Endothelial cell of umbilical vein (primary cell): ENCODE data around the gene PTBP2. TPM values are rescaled to one million over a fixed set of nuclear protein-coding genes. Genes with fewer than 3 reads are reported as not detected.

ENCODE experiments used
- BruUV-seq: library from RNA; stranded (reverse); fragments of 400-500 nt; replicated peaks from 2 replicates; lab custom pipeline; 2021; lab: Mats Ljungman, UMichigan
- CTCF ChIA-PET: fragments of 300-600, 350-600 bp; sonication (Branson Sonifier 250); formaldehyde crosslinking; loops from one replicate; lab custom pipeline; 2021; ENCODE audit warnings: antibody characterized with exemption, inconsistent platforms; lab: Charles Lee
- POLR2A ChIA-PET: fragments of 300-600, 350-600 bp; sonication (Branson Sonifier 250); formaldehyde crosslinking; loops from one replicate; lab custom pipeline; 2021; ENCODE audit warnings: antibody characterized with exemption, inconsistent platforms; lab: Charles Lee
- DNase-seq: peaks from one replicate; pipeline ENCODE4 v3.0.0-alpha.2; 2011; ENCODE audit warnings: low read depth, low spot score
- FAIRE-seq: peaks from 2 replicates; lab custom pipeline; 2011; peaks lifted over from hg19 to GRCh38; lab: Jason Lieb, UNC
- H2AFZ ChIP-seq: 2 replicates; pipeline ENCODE4 v1.6.0; 2012; ENCODE audit warnings: low read depth, low read length, control low read depth, inconsistent platforms
- H3K27ac ChIP-seq: 2 replicates; pipeline ENCODE4 v1.5.1; 2011; ENCODE audit warnings: low read depth, mild to moderate bottlenecking, control low read depth, low read length, moderate library complexity; ENCODE audit not compliant: insufficient read depth
- H3K27me3 ChIP-seq, 2 experiments: 2 replicates each; pipeline versions ENCODE4 v1.6.0 to v1.6.1; 2011; ENCODE audit warnings: low read length in 2 of 2, mixed read lengths in 1 of 2; ENCODE audit not compliant: control insufficient read depth in 2 of 2, insufficient read depth in 2 of 2
- H3K36me3 ChIP-seq, 2 experiments: 2 replicates in 1 of 2; 3 replicates in 1 of 2; pipeline ENCODE4 v1.5.1; 2011; ENCODE audit warnings: low read length in 2 of 2, mild to moderate bottlenecking in 1 of 2, moderate library complexity in 1 of 2; ENCODE audit not compliant: control insufficient read depth in 2 of 2, insufficient read depth in 2 of 2; ENCODE audit errors: extremely low read depth in 1 of 2
- H3K4me1 ChIP-seq: 3 replicates; pipeline ENCODE4 v1.5.1; 2011; ENCODE audit warnings: mild to moderate bottlenecking, low read length; ENCODE audit not compliant: control insufficient read depth, insufficient read depth; ENCODE audit errors: extremely low read depth
- H3K4me2 ChIP-seq: 2 replicates; pipeline ENCODE4 v1.6.1; 2011; ENCODE audit warnings: low read length, control low read depth, mixed read lengths; ENCODE audit not compliant: insufficient read depth
- H3K4me3 ChIP-seq, 3 experiments: fragments of 200-600 bp in 1 of 3; sonication (generic), shearing (Covaris generic) in 1 of 3; replicated peaks in 1 of 3; 2 replicates each; pipeline ENCODE4 v1.5.1; 2011 to 2016; ENCODE audit warnings: control low read depth in 3 of 3, low read length in 3 of 3, mild to moderate bottlenecking in 2 of 3, inconsistent platforms in 1 of 3, low read depth in 1 of 3, moderate library complexity in 1 of 3; ENCODE audit not compliant: insufficient read depth in 1 of 3
- H3K79me2 ChIP-seq: 2 replicates; pipeline ENCODE4 v1.6.0; 2012; ENCODE audit warnings: low read length, inconsistent platforms; ENCODE audit not compliant: control insufficient read depth, insufficient read depth
- H3K9ac ChIP-seq: replicated peaks from 2 replicates; pipeline ENCODE3; 2011; ENCODE audit warnings: low read length, control low read depth; ENCODE audit not compliant: insufficient read depth; ENCODE audit errors: extremely low read depth
- H3K9me1 ChIP-seq: replicated peaks from 3 replicates; pipeline ENCODE4 v1.6.0; 2011; ENCODE audit warnings: mild to moderate bottlenecking, low read length; ENCODE audit not compliant: control insufficient read depth, insufficient read depth; ENCODE audit errors: extremely low read depth
- H3K9me3 ChIP-seq: replicated peaks from 2 replicates; pipeline ENCODE4 v1.5.1; 2012; ENCODE audit warnings: low read length, inconsistent platforms; ENCODE audit not compliant: control insufficient read depth, insufficient read depth
- H4K20me1 ChIP-seq: replicated peaks from 2 replicates; pipeline ENCODE3; 2011; ENCODE audit warnings: mild to moderate bottlenecking, low read length; ENCODE audit not compliant: control insufficient read depth, insufficient read depth; ENCODE audit errors: extremely low read depth
- EZH2 ChIP-seq: IDR thresholded peaks from 2 replicates; pipeline ENCODE4 v1.6.1; 2012; ENCODE audit warnings: borderline replicate concordance, low read depth, mild to moderate bottlenecking, moderate library complexity, low read length, inconsistent platforms; ENCODE audit not compliant: severe bottlenecking
- FOS ChIP-seq: IDR thresholded peaks from 2 replicates; pipeline ENCODE4 v1.6.1; 2011; ENCODE audit warnings: mild to moderate bottlenecking, low read length, moderate library complexity, borderline replicate concordance; ENCODE audit not compliant: insufficient read depth
- GATA2 ChIP-seq: IDR thresholded peaks from 2 replicates; pipeline ENCODE4 v1.7.0; 2011; ENCODE audit warnings: low read depth, mild to moderate bottlenecking, moderate library complexity, mixed read lengths, low read length; ENCODE audit not compliant: insufficient read length, insufficient read depth
- JUN ChIP-seq: IDR thresholded peaks from 2 replicates; pipeline ENCODE4 v1.6.1; 2011; ENCODE audit warnings: borderline replicate concordance, low read depth; ENCODE audit not compliant: insufficient read length, insufficient read depth
- MYC ChIP-seq: IDR thresholded peaks from one replicate; pipeline ENCODE4 v1.6.1; 2011; ENCODE audit warnings: mild to moderate bottlenecking, low read depth, low read length
- POLR2A ChIP-seq: IDR thresholded peaks from 2 replicates; pipeline ENCODE4 v1.6.1; 2012; ENCODE audit warnings: low read depth, mild to moderate bottlenecking, control low read depth, low read length
- POLR2AphosphoS5 ChIP-seq: IDR thresholded peaks from 2 replicates; pipeline ENCODE4 v1.6.1; 2012; ENCODE audit warnings: low read depth, mild to moderate bottlenecking, control low read depth, low read length, moderate library complexity; ENCODE audit not compliant: insufficient read depth
- dilution Hi-C: fragments of 300-500 bp; cut with MboI; formaldehyde crosslinking; loops from one replicate; pipeline ENCODE4 v1.15.0; 2019; ENCODE audit warnings: low sequenced_read_pairs; ENCODE audit not compliant: extremely low pct_ligation_motif_present
- intact Hi-C: fragments of 100-400 bp; cut with micrococcal nuclease; formaldehyde crosslinking; loops from one replicate; pipeline ENCODE4 v1.10.0; 2022
- polyA plus RNA-seq, 4 experiments: library from polyadenylated mRNA; depleted of rRNA in 3 of 4; stranded (reverse) in 3 of 4; unstranded in 1 of 4; fragments of >200 nt; gene quantifications; 2 replicates each; pipeline versions ENCODE4 v1.2.1 to v1.2.3, GENCODE V29; 2011 to 2012; ENCODE audit warnings: missing spikeins in 1 of 4
- total RNA-seq: library from RNA; stranded (reverse); gene quantifications from 2 replicates; pipeline ENCODE4 v1.2.3, GENCODE V29; 2021
- TF ChIP-seq, protein P1 (sequence below), 2 donors: IDR thresholded peaks; 1 replicate in 1 of 2; 2 replicates in 1 of 2; pipeline ENCODE4 v1.5.1; 2011; ENCODE audit warnings: low read length in 2 of 2, mild to moderate bottlenecking in 2 of 2, moderate library complexity in 2 of 2, control low read depth in 1 of 2, inconsistent platforms in 1 of 2, low read depth in 1 of 2; ENCODE audit not compliant: insufficient read depth in 1 of 2; ENCODE audit errors: extremely low read depth in 1 of 2
- TF ChIP-seq, protein P2 (sequence below): IDR thresholded peaks from 2 replicates; pipeline ENCODE4 v1.6.1; 2011; ENCODE audit not compliant: insufficient read depth, insufficient read length

The PTBP2 gene
- total and polyA plus RNA-seq, 2 donors (not counting 3 experiments of a cell fraction or from before 2014, with no cell fraction given) = 7.7 to 27.0 TPM

DNA sequence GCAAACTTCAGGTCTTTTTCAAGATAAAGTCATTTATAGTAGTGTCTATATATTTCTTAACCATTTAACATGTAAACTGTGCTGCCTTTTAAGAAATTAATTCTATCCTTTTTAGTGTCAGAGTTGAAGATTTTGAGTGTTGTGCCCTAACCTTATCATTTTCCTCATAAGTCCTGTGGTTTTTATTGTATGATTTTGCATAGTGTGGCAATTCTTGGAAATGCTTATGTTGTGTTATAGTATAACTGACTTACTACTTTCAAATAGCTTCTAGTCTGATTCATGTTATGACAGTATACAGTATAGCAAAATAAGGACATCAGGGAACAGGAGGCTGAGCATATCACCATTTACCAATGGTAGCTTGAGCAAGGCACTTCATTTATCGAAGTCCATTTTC is 99.1 kb downstream of the PTBP2 start:
- dilution Hi-C loops (no loop called here), intact Hi-C loops (no loop called here)
- Histone ChIP-seq H3K27ac (no peak overlapping the region), H3K27me3 (no peaks in the 10 kb centered on the region), H3K9ac (no peak overlapping the region), H3K4me2 (no peak overlapping the region), H3K79me2 (no peaks in the 10 kb centered on the region), H3K9me3 (no peaks in the 10 kb centered on the region), H4K20me1 (no peaks in the 10 kb centered on the region), H3K4me3 (no peak overlapping the region), H3K36me3 (peaks cover 1 to 2% of the 10 kb centered on the region in 2 experiments), H3K9me1 (no peaks in the 10 kb centered on the region), H3K4me1 (no peaks in the 10 kb centered on the region), H2AFZ (no peak overlapping the region)
- ChIA-PET POLR2A (interaction anchor here (1.2 kb wide), 1 partner anchor 8 kb away, joined by 4 read pairs; no protein-coding TSS in a partner anchor), CTCF (interaction anchor here (2.1 kb wide), 1 partner anchor 8 kb away, joined by 5 read pairs; no protein-coding TSS in a partner anchor)
- no TSS peak for BruUV-seq
- TF ChIP-seq, protein P1, sequence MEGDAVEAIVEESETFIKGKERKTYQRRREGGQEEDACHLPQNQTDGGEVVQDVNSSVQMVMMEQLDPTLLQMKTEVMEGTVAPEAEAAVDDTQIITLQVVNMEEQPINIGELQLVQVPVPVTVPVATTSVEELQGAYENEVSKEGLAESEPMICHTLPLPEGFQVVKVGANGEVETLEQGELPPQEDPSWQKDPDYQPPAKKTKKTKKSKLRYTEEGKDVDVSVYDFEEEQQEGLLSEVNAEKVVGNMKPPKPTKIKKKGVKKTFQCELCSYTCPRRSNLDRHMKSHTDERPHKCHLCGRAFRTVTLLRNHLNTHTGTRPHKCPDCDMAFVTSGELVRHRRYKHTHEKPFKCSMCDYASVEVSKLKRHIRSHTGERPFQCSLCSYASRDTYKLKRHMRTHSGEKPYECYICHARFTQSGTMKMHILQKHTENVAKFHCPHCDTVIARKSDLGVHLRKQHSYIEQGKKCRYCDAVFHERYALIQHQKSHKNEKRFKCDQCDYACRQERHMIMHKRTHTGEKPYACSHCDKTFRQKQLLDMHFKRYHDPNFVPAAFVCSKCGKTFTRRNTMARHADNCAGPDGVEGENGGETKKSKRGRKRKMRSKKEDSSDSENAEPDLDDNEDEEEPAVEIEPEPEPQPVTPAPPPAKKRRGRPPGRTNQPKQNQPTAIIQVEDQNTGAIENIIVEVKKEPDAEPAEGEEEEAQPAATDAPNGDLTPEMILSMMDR (IDR thresholded peaks at IDR 0.05; ENCODE audit: extremely low read depth in 1 of 2, insufficient read depth in 1 of 2, low read depth in 1 of 2, low read length in 2 of 2) = no peak
- TF ChIP-seq EZH2 (no peak), JUN (no peak), FOS (no peak), GATA2 (no peak), POLR2AphosphoS5 (no peak), POLR2A (no peak), MYC (no peak)
- TF ChIP-seq, protein P2, sequence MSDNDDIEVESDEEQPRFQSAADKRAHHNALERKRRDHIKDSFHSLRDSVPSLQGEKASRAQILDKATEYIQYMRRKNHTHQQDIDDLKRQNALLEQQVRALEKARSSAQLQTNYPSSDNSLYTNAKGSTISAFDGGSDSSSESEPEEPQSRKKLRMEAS = no peak
- FAIRE-seq = no peak
- DNase-seq = no peak
